GM20000 (cell line): ENCODE data around the gene SREBF1.

ENCODE experiments used
- DNase-seq: peaks from one replicate; pipeline ENCODE4 v3.0.0; 2012; ENCODE audit warnings: low spot score
- TF ChIP-seq, protein P1 (sequence below): IDR thresholded peaks from 2 replicates; pipeline ENCODE4 v1.5.1; 2012; ENCODE audit warnings: mild to moderate bottlenecking, control low read depth; ENCODE audit errors: extremely low read depth, missing control alignments

SREBF1 gene

DNA sequence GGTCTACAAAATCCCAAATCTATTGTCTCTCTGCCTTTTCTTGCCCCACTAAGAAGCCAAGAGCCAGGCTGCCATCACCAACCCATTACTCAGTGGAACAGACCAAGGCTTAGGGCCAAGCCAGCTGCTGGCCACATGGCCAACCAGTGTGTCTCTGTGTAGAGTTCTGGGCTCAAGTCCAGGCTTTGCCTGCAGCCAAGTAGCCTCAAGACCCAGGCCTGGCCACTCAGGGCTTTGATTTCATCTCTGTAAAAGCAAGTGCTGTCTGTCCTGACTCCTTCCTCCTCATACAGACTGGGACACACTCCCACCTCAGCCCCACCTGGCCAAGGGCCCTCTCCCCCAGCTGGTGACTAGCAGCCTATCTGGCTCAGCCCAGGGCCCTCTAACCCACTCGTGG, 14.6 kb downstream of the SREBF1 start:
- TF ChIP-seq, protein P1, sequence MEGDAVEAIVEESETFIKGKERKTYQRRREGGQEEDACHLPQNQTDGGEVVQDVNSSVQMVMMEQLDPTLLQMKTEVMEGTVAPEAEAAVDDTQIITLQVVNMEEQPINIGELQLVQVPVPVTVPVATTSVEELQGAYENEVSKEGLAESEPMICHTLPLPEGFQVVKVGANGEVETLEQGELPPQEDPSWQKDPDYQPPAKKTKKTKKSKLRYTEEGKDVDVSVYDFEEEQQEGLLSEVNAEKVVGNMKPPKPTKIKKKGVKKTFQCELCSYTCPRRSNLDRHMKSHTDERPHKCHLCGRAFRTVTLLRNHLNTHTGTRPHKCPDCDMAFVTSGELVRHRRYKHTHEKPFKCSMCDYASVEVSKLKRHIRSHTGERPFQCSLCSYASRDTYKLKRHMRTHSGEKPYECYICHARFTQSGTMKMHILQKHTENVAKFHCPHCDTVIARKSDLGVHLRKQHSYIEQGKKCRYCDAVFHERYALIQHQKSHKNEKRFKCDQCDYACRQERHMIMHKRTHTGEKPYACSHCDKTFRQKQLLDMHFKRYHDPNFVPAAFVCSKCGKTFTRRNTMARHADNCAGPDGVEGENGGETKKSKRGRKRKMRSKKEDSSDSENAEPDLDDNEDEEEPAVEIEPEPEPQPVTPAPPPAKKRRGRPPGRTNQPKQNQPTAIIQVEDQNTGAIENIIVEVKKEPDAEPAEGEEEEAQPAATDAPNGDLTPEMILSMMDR, result no peak
- DNase-seq, result no peak

GRCh38 chr17:17820463-17821158, 16.2 kb downstream of the SREBF1 start:
- DNase-seq, result no peak
- TF ChIP-seq, protein P1, result no peak

- DNase-seq, result no peak
- TF ChIP-seq, protein P1, result no peak
Observed at GRCh38 chr17:17820046-17820445, 16.7 kb downstream of the SREBF1 start.

DNA sequence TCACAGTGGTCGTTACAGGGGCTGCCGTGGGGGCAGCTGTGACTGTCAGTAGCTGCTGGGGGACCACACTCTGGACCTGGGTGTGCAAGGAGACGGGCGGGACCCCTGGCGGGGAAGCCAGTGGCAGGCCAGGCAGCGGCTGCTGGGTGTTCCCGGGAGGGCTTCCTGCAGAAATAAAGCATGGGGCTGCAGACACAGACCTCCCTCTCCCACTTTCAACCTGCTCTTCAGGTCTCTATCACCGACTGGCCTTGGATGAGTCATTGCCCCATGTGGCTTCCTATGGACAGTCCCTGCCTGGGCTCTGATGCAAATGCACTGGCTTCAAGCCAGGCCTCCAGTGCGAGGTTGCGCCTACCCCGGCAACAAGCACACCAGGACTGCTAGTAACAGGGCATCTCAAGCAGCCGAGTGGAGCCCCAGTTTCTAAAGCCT, 17.2 kb downstream of the SREBF1 start:
- TF ChIP-seq, protein P1, result no peak

GRCh38 chr17:17819111-17819510, 17.7 kb downstream of the SREBF1 start:
- TF ChIP-seq, protein P1, result no peak
- DNase-seq, result no peak

More for the DNA sequence above, 17.2 kb downstream of the SREBF1 start:
- DNase-seq, result peak; percentile 93

DNA sequence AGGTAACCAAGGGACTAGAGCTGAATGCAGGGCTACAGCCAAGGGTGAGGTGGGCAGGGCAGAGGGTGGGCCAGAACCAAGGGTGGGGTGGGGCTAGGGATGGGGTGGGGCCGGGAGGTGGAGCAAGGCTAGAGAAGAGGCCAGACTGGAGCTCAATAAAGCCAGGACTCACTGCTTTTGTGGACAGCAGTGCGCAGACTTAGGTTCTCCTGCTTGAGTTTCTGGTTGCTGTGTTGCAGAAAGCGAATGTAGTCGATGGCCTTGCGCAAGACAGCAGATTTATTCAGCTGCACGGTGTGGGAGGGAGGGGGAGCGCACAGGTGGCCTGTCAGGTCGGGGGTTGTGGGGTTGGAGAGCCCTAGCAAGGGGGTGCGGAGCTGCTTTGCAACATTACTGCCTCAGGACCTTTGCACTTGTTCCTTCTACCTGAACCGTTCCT, 18.7 kb downstream of the SREBF1 start:
- TF ChIP-seq, protein P1, result no peak
- DNase-seq, result peak; percentile 68

- TF ChIP-seq, protein P1, result no peak
- no peak for DNase-seq
Observed at GRCh38 chr17:17817552-17817947, 19.2 kb downstream of the SREBF1 start.
